ENCODE data around the gene P4HA3.

DNA sequence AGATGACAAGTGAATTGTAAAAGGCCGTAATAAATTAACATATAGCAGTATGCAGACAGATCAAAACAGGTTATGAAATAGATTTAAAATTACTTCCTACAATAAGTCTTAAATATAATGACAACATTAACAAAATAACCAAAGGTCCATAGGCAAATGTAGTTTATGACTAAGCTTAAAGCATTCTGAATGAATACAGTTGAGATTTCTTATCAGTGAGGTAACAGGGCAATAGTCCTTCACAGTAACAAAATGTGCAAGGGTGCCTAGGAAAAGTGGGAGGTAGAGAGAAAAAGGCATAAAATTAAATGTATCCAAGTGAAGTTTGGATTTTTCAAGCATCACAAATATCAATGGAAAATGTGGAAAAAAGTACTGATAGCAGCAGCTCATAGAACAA lies 20.9 kb upstream of the P4HA3 start:
- no peak for TF ChIP-seq PATZ1 (CRISPR knock-in tag; IDR thresholded peaks at IDR 0.05; ENCODE audit: borderline replicate concordance)
- TF ChIP-seq, protein P1, sequence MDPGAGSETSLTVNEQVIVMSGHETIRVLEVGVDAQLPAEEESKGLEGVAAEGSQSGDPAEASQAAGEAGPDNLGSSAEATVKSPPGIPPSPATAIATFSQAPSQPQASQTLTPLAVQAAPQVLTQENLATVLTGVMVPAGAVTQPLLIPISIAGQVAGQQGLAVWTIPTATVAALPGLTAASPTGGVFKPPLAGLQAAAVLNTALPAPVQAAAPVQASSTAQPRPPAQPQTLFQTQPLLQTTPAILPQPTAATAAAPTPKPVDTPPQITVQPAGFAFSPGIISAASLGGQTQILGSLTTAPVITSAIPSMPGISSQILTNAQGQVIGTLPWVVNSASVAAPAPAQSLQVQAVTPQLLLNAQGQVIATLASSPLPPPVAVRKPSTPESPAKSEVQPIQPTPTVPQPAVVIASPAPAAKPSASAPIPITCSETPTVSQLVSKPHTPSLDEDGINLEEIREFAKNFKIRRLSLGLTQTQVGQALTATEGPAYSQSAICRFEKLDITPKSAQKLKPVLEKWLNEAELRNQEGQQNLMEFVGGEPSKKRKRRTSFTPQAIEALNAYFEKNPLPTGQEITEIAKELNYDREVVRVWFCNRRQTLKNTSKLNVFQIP (CRISPR knock-in tag; IDR thresholded peaks at IDR 0.05; ENCODE audit: borderline replicate concordance, low read depth): no peak
